Hematopoietic multipotent progenitor cell treated with erythropoietin and hydrocortisone succinate and interleukin-3 and kit ligand, for 4 days (in vitro differentiated cells): ENCODE results near the gene PPM1K.

Experiments
- DNase-seq: peaks from one replicate; pipeline ENCODE4 v3.0.0-alpha.2; 2015

The PPM1K gene

GRCh38 chr4:88276952-88277710 lies 7.2 kb downstream of the PPM1K start:
- DNase-seq: no peak

GRCh38 chr4:88275949-88276515 lies 8.3 kb downstream of the PPM1K start:
- no peak for DNase-seq

DNA sequence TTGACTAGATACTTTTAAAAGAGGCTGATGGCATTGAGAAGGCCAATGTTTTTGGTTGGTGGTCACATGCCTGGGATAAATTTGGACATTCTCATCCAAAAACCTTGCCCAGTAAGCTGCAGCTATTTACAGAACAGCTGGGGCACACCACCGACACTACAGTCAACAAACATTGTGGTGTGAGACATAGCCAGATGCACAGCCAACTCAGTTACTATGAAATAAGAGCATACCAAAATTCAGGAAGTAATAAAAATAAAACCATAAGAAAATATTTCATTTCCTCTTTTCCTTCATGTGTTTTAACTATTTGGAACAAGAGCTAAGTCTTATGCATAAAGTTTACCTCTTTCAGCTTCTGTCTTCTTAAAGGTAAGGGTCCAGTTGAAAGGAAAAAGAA lies 8.8 kb downstream of the PPM1K start:
- DNase-seq: peak; percentile 55

DNA sequence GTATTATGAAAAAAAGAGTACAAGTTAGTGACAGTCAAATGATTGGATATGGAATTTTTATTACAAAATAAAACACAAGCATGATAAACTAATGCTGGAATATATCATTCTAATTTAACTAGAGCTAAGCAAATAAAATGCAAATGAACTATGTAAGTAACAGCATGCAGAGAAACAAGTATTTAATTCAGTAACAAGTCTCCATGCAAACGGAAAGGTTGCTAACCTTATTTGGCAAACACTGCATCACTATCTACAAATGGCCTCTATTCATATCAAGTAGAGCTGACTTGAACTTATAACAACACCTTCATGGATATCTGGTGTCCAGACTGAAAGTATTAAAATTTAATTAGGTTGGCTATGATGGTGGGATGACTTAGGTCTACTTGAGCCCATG lies 15.4 kb downstream of the PPM1K start:
- DNase-seq: no peak

GRCh38 chr4:88264336-88264735 lies 20.0 kb downstream of the PPM1K start:
- DNase-seq: no peak

- DNase-seq: no peak
These were observed 26.6 kb downstream of the PPM1K start for GRCh38 chr4:88257726-88258125.

GRCh38 chr4:88255111-88255510 lies 29.2 kb downstream of the PPM1K start:
- DNase-seq: no peak

GRCh38 chr4:88251924-88252323 lies 32.4 kb downstream of the PPM1K start:
- DNase-seq: peak; percentile 38

- DNase-seq: no peak
These were observed 37.2 kb downstream of the PPM1K start for GRCh38 chr4:88247148-88247547.

DNA sequence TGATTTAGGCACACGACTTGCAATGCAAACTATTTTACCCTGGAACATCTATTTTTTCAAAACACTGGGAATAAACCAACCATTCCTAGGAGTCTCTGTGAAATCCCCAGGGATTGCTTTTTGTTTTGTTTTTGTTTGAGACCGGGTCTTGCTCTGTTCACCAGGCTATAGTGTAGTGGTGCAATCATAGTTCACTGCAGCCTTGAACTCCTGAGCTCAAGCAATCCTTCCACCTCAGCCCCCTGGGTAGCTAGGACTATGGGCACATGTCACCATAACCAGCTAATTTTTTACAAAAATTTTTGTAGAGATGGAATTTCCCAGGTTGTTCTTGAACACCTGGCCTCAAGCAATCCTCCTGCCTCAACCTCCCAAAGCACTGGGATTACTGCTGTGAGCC lies 37.8 kb downstream of the PPM1K start:
- no peak for DNase-seq

- DNase-seq: peak; percentile 43
These were observed 39.4 kb downstream of the PPM1K start for GRCh38 chr4:88244816-88245579.

- no peak for DNase-seq
These were observed 40.3 kb downstream of the PPM1K start for GRCh38 chr4:88244056-88244455.

DNA sequence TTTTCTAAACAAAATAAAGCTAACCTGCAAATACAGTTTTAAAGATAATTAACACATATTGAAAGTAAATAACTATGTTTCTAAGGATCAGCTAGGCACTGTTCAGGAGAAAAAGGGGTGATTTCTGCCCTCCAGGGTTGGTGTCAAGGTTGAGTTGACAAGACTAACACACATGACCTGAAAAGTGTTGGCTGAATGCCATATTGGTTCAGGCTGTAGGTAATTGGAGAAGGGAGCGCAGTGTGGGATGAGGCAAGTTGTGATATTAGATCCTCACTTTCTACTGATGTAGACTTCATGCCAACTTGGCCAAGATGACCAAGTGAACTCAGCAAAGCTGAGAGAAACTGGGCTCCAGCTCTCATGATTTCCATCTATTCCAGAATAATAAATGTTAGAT lies 42.2 kb downstream of the PPM1K start:
- DNase-seq: no peak

DNA sequence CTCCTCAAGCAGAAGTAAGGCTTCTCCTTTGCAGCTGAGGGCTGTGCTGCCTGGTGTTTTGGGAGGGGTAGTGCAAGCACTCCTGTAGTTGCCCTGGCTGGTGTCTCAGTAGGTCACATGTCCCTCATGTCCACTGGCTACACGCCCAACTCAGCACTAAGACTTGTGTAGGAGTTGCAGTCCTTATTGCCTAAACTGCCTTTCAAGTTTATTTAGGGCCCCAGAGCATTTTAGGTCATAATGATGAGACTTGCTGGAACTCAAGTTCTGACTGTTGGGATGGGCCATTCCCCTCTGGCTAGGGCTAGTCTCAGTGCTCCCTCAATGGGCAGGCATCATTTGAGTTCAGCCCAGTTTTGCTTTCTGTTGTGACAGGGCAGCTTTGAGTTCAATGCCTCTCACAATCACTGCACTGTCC lies 44.1 kb downstream of the PPM1K start:
- no peak for DNase-seq

GRCh38 chr4:88230969-88231771 lies 53.2 kb downstream of the PPM1K start:
- DNase-seq: no peak

DNA sequence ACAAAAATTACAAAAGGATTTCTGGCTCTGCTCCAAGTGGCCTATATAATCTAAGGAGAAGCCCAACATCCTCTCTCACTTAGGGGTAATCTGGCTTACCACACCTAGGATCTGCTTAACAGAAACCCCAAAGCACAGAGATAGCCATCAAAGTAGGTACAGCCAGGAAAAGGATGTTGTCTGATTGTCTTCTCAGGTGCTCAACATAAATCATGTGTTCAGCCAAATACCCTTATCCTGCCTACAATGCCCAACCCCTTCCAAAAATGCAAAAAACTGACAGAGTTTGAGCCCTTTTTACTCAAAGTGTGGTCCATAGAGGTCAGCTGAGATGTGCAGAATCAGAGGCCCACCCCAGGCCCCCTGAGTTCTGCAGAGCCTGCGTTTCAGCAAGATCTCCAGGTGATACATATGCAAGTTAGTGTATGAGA lies 53.9 kb downstream of the PPM1K start:
- peak; percentile 13 for DNase-seq

- no peak for DNase-seq
These were observed 56.6 kb downstream of the PPM1K start for GRCh38 chr4:88227734-88228133.

DNA sequence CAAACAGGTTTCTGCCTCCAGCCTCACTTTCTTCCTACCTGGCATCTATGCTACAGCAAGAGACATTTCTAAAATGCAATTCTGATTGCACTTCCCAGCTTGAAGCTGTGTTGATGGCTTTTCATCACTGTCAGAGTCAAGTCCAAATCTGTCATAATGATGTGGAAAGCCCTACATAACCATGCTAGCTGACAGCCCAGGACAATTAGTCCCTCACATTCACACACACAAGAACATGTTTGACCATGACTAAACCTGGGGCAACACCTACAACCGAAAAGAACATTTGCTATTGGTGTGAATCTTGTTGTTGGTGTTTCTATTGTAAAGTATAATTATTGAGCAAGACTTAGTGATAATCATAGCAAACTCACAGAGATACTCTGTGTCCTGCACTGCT lies 58.2 kb downstream of the PPM1K start:
- DNase-seq: no peak

DNA sequence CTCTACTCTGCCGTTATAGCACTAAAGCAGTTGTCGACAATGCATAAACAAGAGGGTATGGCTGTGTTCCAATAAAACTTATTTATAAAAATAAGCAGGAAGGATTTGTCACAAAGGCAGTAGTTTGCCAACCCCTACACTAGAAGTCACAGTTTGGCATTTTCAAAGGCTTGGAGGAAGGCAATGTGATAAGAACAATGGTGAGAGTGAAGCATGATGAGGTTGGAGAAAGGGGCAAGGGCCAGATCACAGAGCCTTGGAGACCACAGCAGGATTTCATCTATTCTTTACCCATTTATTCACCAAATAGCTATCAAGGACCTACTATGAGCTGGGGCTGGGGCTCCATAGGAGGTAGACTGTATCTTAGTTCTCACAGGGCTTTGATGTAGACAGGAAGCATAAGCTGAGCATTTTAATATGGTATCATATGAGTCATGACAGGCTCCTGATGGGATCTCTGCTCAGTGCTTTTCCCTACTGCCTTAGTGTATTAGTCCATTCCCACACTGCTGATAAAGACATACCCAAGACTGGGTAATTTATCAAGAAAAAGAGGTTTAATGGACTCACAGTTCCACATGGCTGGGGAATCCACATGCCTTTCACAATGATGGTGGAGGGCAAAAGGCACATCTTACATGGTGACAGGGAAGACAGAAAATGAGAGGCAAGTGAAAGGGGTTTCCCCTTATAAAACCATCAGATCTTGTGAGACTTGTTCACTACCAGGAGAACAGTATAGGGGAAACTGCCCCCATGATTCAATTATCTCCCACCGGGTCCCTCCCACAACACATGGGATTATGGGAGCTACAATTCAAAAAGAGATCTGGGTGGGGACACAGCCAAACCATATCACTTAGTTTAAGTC lies 58.9 kb downstream of the PPM1K start:
- no peak for DNase-seq

DNA sequence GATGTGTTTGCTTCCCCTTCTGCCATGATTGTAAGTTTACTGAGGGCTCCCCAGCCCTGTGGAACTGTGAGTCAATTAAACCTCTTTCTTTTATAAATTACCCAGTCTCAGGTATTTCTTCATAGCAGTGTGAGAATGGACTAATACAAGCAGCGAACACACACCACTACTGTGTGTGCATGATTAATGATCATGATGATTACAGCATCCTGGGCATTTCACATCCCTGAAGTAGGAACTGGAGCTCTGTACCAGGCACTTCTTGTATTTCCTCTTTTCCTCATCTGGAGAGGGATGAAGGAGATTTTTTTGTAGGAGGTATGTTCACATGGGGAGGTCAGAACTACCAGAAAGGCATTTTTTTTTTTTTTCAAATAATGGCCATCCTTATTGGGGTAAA lies 60.8 kb downstream of the PPM1K start:
- no peak for DNase-seq

DNA sequence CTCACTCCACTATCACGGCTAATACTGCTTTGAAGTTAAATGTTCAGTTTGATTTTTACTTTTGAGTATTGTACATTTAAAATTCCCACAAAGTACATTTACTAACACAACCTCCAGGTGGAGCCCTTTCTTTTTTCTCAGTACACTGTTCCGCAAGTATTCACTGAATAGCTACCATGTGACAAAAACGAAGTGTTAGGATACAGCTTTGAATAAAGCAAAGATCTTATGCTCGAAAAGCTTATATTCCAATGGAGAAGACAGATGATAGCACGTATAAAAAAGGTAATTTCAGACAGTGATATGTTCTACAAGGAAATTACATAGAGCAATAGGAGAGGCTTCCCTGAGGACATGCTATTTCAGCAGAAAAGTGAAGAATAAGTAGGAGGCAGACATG lies 65.3 kb downstream of the PPM1K start:
- peak; percentile 84 for DNase-seq

DNA sequence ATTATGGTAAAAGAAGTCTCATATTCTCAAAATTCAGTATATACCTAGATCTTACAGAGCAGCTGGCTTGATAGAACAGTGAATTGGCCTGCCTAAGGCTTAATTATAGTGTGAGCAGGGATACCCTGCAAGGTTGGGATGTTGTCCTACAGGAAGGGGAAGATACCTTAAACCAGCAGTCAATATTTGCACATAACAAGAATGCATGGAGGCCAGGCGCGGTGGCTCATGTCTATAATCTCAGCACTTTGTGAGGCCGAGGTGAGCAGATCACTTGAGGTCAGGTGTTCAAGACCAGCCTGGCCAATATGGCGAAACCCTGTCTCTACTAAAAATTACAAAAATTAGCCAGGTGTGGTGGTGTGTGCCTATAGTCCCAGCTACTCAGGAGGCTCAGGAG lies 67.2 kb downstream of the PPM1K start:
- no peak for DNase-seq
